ENCODE results near the gene RIC8B.

Gene RIC8B

GRCh38 chr12:106897981-106898901, 123.8 kb downstream of the RIC8B start:
- Histone ChIP-seq H3K27ac (ENCODE audit: low read depth, low read length) (no peak overlapping the region), H3K79me2 (ENCODE audit: control insufficient read depth, low read length) (no peaks in the 10 kb centered on the region), H3K4me1 (ENCODE audit: control insufficient read depth, low read length) (no peaks in the 10 kb centered on the region), H3K4me3 (ENCODE audit: low read length) (no peak overlapping the region), H3K9me2 (replicated peaks; ENCODE audit: control insufficient read depth, low read length) (no peaks in the 10 kb centered on the region), H3K4me2 (ENCODE audit: low read length) (no peak overlapping the region), H3F3A (ENCODE audit: control insufficient read depth, insufficient read depth) (no peaks in the 10 kb centered on the region), H3K9me3 (ENCODE audit: control insufficient read depth, insufficient read depth, low read length) (no peaks in the 10 kb centered on the region), H4K20me1 (ENCODE audit: control insufficient read depth, insufficient read depth, low read depth, low read length) (no peaks in the 10 kb centered on the region), H3K36me3 (ENCODE audit: control insufficient read depth, low read length) (no peaks in the 10 kb centered on the region), H3K27me3 (ENCODE audit: control insufficient read depth, low read length) (peaks cover 25% of the 10 kb centered on the region)
- TF ChIP-seq CTCF (IDR thresholded peaks at IDR 0.05; ENCODE audit: low read depth, low read length, poor library complexity, severe bottlenecking) (no peak), EZH2phosphoT487 (IDR thresholded peaks at IDR 0.05; ENCODE audit: borderline replicate concordance, low read length) (no peak)

- Histone ChIP-seq H3K9me3 (ENCODE audit: control insufficient read depth, insufficient read depth, low read length) (no peaks in the 10 kb centered on the region), H4K20me1 (ENCODE audit: control insufficient read depth, insufficient read depth, low read depth, low read length) (no peaks in the 10 kb centered on the region), H3K36me3 (ENCODE audit: control insufficient read depth, low read length) (no peaks in the 10 kb centered on the region), H3K27me3 (ENCODE audit: control insufficient read depth, low read length) (peaks cover 39% of the 10 kb centered on the region), H3F3A (ENCODE audit: control insufficient read depth, insufficient read depth) (no peaks in the 10 kb centered on the region), H3K27ac (ENCODE audit: low read depth, low read length) (no peak overlapping the region), H3K4me1 (ENCODE audit: control insufficient read depth, low read length) (no peaks in the 10 kb centered on the region), H3K4me3 (ENCODE audit: low read length) (no peak overlapping the region), H3K9me2 (replicated peaks; ENCODE audit: control insufficient read depth, low read length) (no peaks in the 10 kb centered on the region), H3K79me2 (ENCODE audit: control insufficient read depth, low read length) (no peaks in the 10 kb centered on the region), H3K4me2 (ENCODE audit: low read length) (no peak overlapping the region)
- TF ChIP-seq EZH2phosphoT487 (IDR thresholded peaks at IDR 0.05; ENCODE audit: borderline replicate concordance, low read length) (no peak), CTCF (IDR thresholded peaks at IDR 0.05; ENCODE audit: low read depth, low read length, poor library complexity, severe bottlenecking) (no peak)
Measured at GRCh38 chr12:106900554-106900953, 126.1 kb downstream of the RIC8B start.

GRCh38 chr12:106901276-106901675, 126.8 kb downstream of the RIC8B start:
- no peaks in the 10 kb centered on the region for H3K9me2 ChIP-seq (replicated peaks; ENCODE audit: control insufficient read depth, low read length)
- TF ChIP-seq EZH2phosphoT487 (IDR thresholded peaks at IDR 0.05; ENCODE audit: borderline replicate concordance, low read length) (no peak), CTCF (IDR thresholded peaks at IDR 0.05; ENCODE audit: low read depth, low read length, poor library complexity, severe bottlenecking) (no peak)
- H3F3A ChIP-seq (ENCODE audit: control insufficient read depth, insufficient read depth), result no peaks in the 10 kb centered on the region
- peaks cover 43% of the 10 kb centered on the region for H3K27me3 ChIP-seq (ENCODE audit: control insufficient read depth, low read length)
- H3K4me2 ChIP-seq (ENCODE audit: low read length), result no peak overlapping the region
- H3K36me3 ChIP-seq (ENCODE audit: control insufficient read depth, low read length), result no peaks in the 10 kb centered on the region
- H3K79me2 ChIP-seq (ENCODE audit: control insufficient read depth, low read length), result no peaks in the 10 kb centered on the region
- no peak overlapping the region for H3K27ac ChIP-seq (ENCODE audit: low read depth, low read length)
- no peaks in the 10 kb centered on the region for H4K20me1 ChIP-seq (ENCODE audit: control insufficient read depth, insufficient read depth, low read depth, low read length)
- no peaks in the 10 kb centered on the region for H3K4me1 ChIP-seq (ENCODE audit: control insufficient read depth, low read length)
- H3K4me3 ChIP-seq (ENCODE audit: low read length), result no peak overlapping the region
- no peaks in the 10 kb centered on the region for H3K9me3 ChIP-seq (ENCODE audit: control insufficient read depth, insufficient read depth, low read length)
